Aorta (tissue), 5 donors: Measurements from ENCODE around the gene CEP112. TPM values are rescaled to one million over a fixed set of nuclear protein-coding genes. Genes with fewer than 3 reads are reported as not detected.
"Not testable (repeated sequence)": the region's sequence is repeated elsewhere in the genome, so short reads cannot be mapped to it uniquely, and the experiment has no call there.

Experiments
- ATAC-seq: fragments of 200-7000 bp; cut with Tn5 transposase; one replicate; pipeline ENCODE4 v1.9.1; 2022; ENCODE audit warnings: moderate library complexity; ENCODE audit not compliant: low FRiP score
- DNase-seq, 2 donors: peaks; one replicate each; pipeline ENCODE4 v3.0.0-alpha.2; 2020
- H3K27ac ChIP-seq, 2 donors: one replicate each; pipeline ENCODE4 v1.5.1; 2013; ENCODE audit warnings: low read length in 2 of 2, mild to moderate bottlenecking in 2 of 2, moderate library complexity in 2 of 2, control low read depth in 1 of 2, inconsistent platforms in 1 of 2, low read depth in 1 of 2
- H3K27me3 ChIP-seq, 2 donors: one replicate each; pipeline ENCODE4 v1.6.1; 2013; ENCODE audit warnings: control low read depth in 1 of 2, low read length in 1 of 2, mild to moderate bottlenecking in 1 of 2, moderate library complexity in 1 of 2; ENCODE audit not compliant: insufficient read depth in 2 of 2, control insufficient read depth in 1 of 2
- H3K36me3 ChIP-seq, 2 donors: one replicate each; pipeline ENCODE4 v1.6.1; 2013; ENCODE audit warnings: control low read depth in 1 of 2, low read length in 1 of 2, mild to moderate bottlenecking in 1 of 2; ENCODE audit not compliant: insufficient read depth in 2 of 2, control insufficient read depth in 1 of 2
- H3K4me1 ChIP-seq, 2 donors: one replicate each; pipeline ENCODE4 v1.6.1; 2013; ENCODE audit warnings: low read length in 2 of 2, control low read depth in 1 of 2, mild to moderate bottlenecking in 1 of 2, moderate library complexity in 1 of 2; ENCODE audit not compliant: insufficient read depth in 2 of 2, control insufficient read depth in 1 of 2
- H3K4me3 ChIP-seq, 2 donors: one replicate each; pipeline ENCODE4 v1.5.1; 2013; ENCODE audit warnings: low read length in 2 of 2, control low read depth in 1 of 2, mild to moderate bottlenecking in 1 of 2
- H3K9me3 ChIP-seq: one replicate; pipeline ENCODE4 v1.6.1; 2013; ENCODE audit warnings: mild to moderate bottlenecking, low read length; ENCODE audit not compliant: control insufficient read depth
- WGBS, 2 donors: extraction: QIAGEN DNeasy Blood & Tissue Kit; methylation state at CpG; one replicate each; pipeline ENCODE4 v1.1.7; 2013; 5-methylcytosine and 5-hydroxymethylcytosine counted together
- intact Hi-C, 2 donors: fragments of 100-400 bp; cut with DNase I; formaldehyde crosslinking; loops; one replicate each; pipeline versions ENCODE4 v1.14.2 to v1.15.0; 2022
- polyA plus RNA-seq, 2 donors: library from polyadenylated mRNA; stranded (reverse); fragments of 200-250 nt; gene quantifications; one replicate each; pipeline ENCODE4 v1.2.3, GENCODE V29; 2013
- total RNA-seq, 2 donors: library from RNA; stranded (reverse); fragmentation: NEBNext Ultra II Directional; extraction: Animal tissue kit (Norgen Biotek cat#: 25700); gene quantifications; one replicate each; pipeline ENCODE4 v1.2.1, GENCODE V29; 2021
- donor health status: healthy with polysubstance abuse.
- donor health status: Bipolar disorder and iron deficiency.
- donor health status: DM: no; HTN: no; CAD: no.
- donor health status: DM: no; HTN: no; CAD: no.
- donor health status: DM: yes; HTN: yes; CAD: no.

Gene CEP112
- total and polyA plus RNA-seq, 4 donors: 17.5 to 47.5 (median 30.7) TPM

- no peak overlapping the region for H3K27ac ChIP-seq
- no peaks in the 10 kb centered on the region for H3K36me3 ChIP-seq
- no peak overlapping the region for H3K4me3 ChIP-seq
- no peaks in the 10 kb centered on the region for H3K27me3 ChIP-seq
- H3K4me1 ChIP-seq: no peaks in the 10 kb centered on the region
- no peaks in the 10 kb centered on the region for H3K9me3 ChIP-seq
- intact Hi-C loops: no loop called here
- ATAC-seq: no peak
- no peak for DNase-seq
These were observed 104.9 kb downstream of the CEP112 start for GRCh38 chr17:66087073-66087472.

- intact Hi-C loops: no loop called here
- Histone ChIP-seq H3K36me3 (no peaks in the 10 kb centered on the region), H3K4me3 (no peak overlapping the region), H3K4me1 (no peaks in the 10 kb centered on the region), H3K27me3 (no peaks in the 10 kb centered on the region), H3K27ac (no peak overlapping the region), H3K9me3 (no peaks in the 10 kb centered on the region)
- ATAC-seq (no peak), DNase-seq (no peak)
- whole genome bisulfite sequencing, 2 donors: 74 to 77% methylated on average over 2 of the region's 2 CpGs
These were observed 106.7 kb downstream of the CEP112 start for GRCh38 chr17:66085221-66085620.

GRCh38 chr17:66080670-66081069 is 111.3 kb downstream of the CEP112 start:
- 96 to 97% methylated on average over 3 of the region's 3 CpGs for WGBS, 2 donors
- H3K9me3 ChIP-seq, H3K27ac ChIP-seq, H3K27me3 ChIP-seq, DNase-seq, ATAC-seq, intact Hi-C loops, H3K36me3 ChIP-seq, H3K4me3 ChIP-seq, H3K4me1 ChIP-seq: not testable (repeated sequence)

- Histone ChIP-seq H3K27ac (no peak overlapping the region), H3K4me1 (no peaks in the 10 kb centered on the region), H3K27me3 (no peaks in the 10 kb centered on the region), H3K9me3 (no peaks in the 10 kb centered on the region), H3K36me3 (no peaks in the 10 kb centered on the region), H3K4me3 (no peak overlapping the region)
- no peak for ATAC-seq
- intact Hi-C loops: no loop called here
- no peak for DNase-seq
- 82 to 90% methylated on average over 5 of the region's 5 CpGs for WGBS, 2 donors
These were observed 115.3 kb downstream of the CEP112 start for GRCh38 chr17:66076546-66077190.

- H3K4me3 ChIP-seq: no peak overlapping the region
These were observed 118.5 kb downstream of the CEP112 start for GRCh38 chr17:66073384-66073783.

GRCh38 chr17:66063686-66064085 is 128.2 kb downstream of the CEP112 start:
- ATAC-seq: no peak
- H3K27me3 ChIP-seq: no peaks in the 10 kb centered on the region
- WGBS, 2 donors: 63 to 71% methylated on average over 1 of the region's 1 CpG
- peaks cover 0 to 2% of the 10 kb centered on the region in 2 donors for H3K36me3 ChIP-seq
- no peaks in the 10 kb centered on the region for H3K9me3 ChIP-seq
- no peak overlapping the region for H3K27ac ChIP-seq
- H3K4me3 ChIP-seq: no peak overlapping the region
- no peaks in the 10 kb centered on the region for H3K4me1 ChIP-seq
- intact Hi-C loops: no loop called here
- DNase-seq: no peak

More at GRCh38 chr17:66073384-66073783, 118.5 kb downstream of the CEP112 start:
- no peak for DNase-seq
- Histone ChIP-seq H3K27me3 (no peaks in the 10 kb centered on the region), H3K27ac (no peak overlapping the region), H3K9me3 (no peaks in the 10 kb centered on the region), H3K4me1 (no peaks in the 10 kb centered on the region), H3K36me3 (peaks cover 0 to 4% of the 10 kb centered on the region in 2 donors)
- no peak for ATAC-seq
- intact Hi-C loops: no loop called here

GRCh38 chr17:66056148-66056547 is 135.8 kb downstream of the CEP112 start:
- intact Hi-C loops: no loop called here
- peaks cover 2% of the 10 kb centered on the region for H3K9me3 ChIP-seq
- peaks cover 5 to 13% of the 10 kb centered on the region in 2 donors for H3K36me3 ChIP-seq
- no peak overlapping the region for H3K27ac ChIP-seq
- H3K27me3 ChIP-seq: no peaks in the 10 kb centered on the region
- 94 to 96% methylated on average over 4 of the region's 4 CpGs for WGBS, 2 donors
- ATAC-seq (no peak), DNase-seq (no peak)
- no peak overlapping the region for H3K4me3 ChIP-seq
- H3K4me1 ChIP-seq: no peaks in the 10 kb centered on the region

GRCh38 chr17:66054242-66054641 is 137.7 kb downstream of the CEP112 start:
- H3K27me3 ChIP-seq: no peaks in the 10 kb centered on the region
- peaks cover 6 to 13% of the 10 kb centered on the region in 2 donors for H3K36me3 ChIP-seq
- ATAC-seq (no peak), DNase-seq (no peak)
- H3K27ac ChIP-seq: no peak overlapping the region
- intact Hi-C loops: no loop called here
- peaks cover 2% of the 10 kb centered on the region for H3K9me3 ChIP-seq
- 97 to 100% methylated on average over 1 of the region's 1 CpG for WGBS, 2 donors
- H3K4me3 ChIP-seq: no peak overlapping the region
- H3K4me1 ChIP-seq: no peaks in the 10 kb centered on the region

GRCh38 chr17:66044083-66044482 is 147.8 kb downstream of the CEP112 start:
- Histone ChIP-seq H3K4me3 (no peak overlapping the region), H3K9me3 (no peaks in the 10 kb centered on the region), H3K36me3 (no peaks in the 10 kb centered on the region), H3K4me1 (no peaks in the 10 kb centered on the region), H3K27me3 (no peaks in the 10 kb centered on the region), H3K27ac (no peak overlapping the region)
- WGBS, 2 donors: 75 to 95% methylated on average over 2 of the region's 2 CpGs
- intact Hi-C loops: no loop called here
- no peak for DNase-seq
- ATAC-seq: no peak
